Neural cell (in vitro differentiated cells): ENCODE results near the gene LHX2. TPM values are rescaled to one million over a fixed set of nuclear protein-coding genes. Genes with fewer than 3 reads are reported as not detected.
"Not testable (repeated sequence)": the region's sequence is repeated elsewhere in the genome, so short reads cannot be mapped to it uniquely, and the experiment has no call there.

Source experiments
- H2AFZ ChIP-seq: fragments of 200-600, 300-800 bp; sonication (generic), shearing (Covaris generic); 2 replicates; pipeline ENCODE4 v1.6.0; 2014; ENCODE audit warnings: low read depth, mild to moderate bottlenecking, antibody characterized with exemption, low read length, moderate library complexity
- H3F3A ChIP-seq: fragments of 200-600 bp; shearing (Covaris generic); 2 replicates; pipeline ENCODE4 v1.6.1; 2016; ENCODE audit warnings: mild to moderate bottlenecking, moderate library complexity, mixed read lengths, antibody characterized with exemption, low read length; ENCODE audit not compliant: insufficient read depth, poor library complexity, severe bottlenecking
- H3K27ac ChIP-seq: fragments of 200-600, 300-800 bp; sonication (generic), shearing (Covaris generic); 2 replicates; pipeline ENCODE4 v1.5.1; 2014; ENCODE audit warnings: mild to moderate bottlenecking, low read length, moderate library complexity
- H3K27me3 ChIP-seq: fragments of 300-800, 200-600 bp; sonication (generic), shearing (Covaris generic); 2 replicates; pipeline ENCODE4 v1.6.0; 2014; ENCODE audit warnings: mild to moderate bottlenecking, low read depth, low read length, moderate library complexity; ENCODE audit not compliant: insufficient read depth
- H3K36me3 ChIP-seq: fragments of 300-800, 200-600 bp; sonication (generic), shearing (Covaris generic); 2 replicates; pipeline ENCODE4 v1.5.1; 2014; ENCODE audit warnings: mild to moderate bottlenecking, antibody characterized with exemption, low read length, moderate library complexity; ENCODE audit not compliant: insufficient read depth
- H3K4me2 ChIP-seq: fragments of 300-800, 200-600 bp; sonication (generic), shearing (Covaris generic); 2 replicates; pipeline ENCODE4 v1.6.0; 2014; ENCODE audit warnings: mild to moderate bottlenecking, low read length
- H3K4me3 ChIP-seq: fragments of 300-800, 200-600 bp; sonication (generic), shearing (Covaris generic); 2 replicates; pipeline ENCODE4 v1.5.1; 2014; ENCODE audit warnings: mild to moderate bottlenecking, low read length, moderate library complexity
- H3K79me2 ChIP-seq: fragments of 200-600 bp; shearing (Covaris generic); replicated peaks from 2 replicates; pipeline ENCODE4 v1.6.0; 2014; ENCODE audit warnings: mild to moderate bottlenecking, low read length, moderate library complexity; ENCODE audit not compliant: insufficient read depth
- H3K9ac ChIP-seq: fragments of 300-800, 200-600 bp; sonication (generic), shearing (Covaris generic); 2 replicates; pipeline ENCODE4 v1.6.1; 2016; ENCODE audit warnings: mild to moderate bottlenecking, low read length, mixed read lengths
- H3K9me2 ChIP-seq: fragments of 200-600 bp; shearing (Covaris generic); 2 replicates; pipeline ENCODE4 v1.6.1; 2016; ENCODE audit warnings: mild to moderate bottlenecking, low read length, mixed read lengths; ENCODE audit not compliant: insufficient read depth
- H3K9me3 ChIP-seq: fragments of 200-600, 300-800 bp; sonication (generic), shearing (Covaris generic); 2 replicates; pipeline ENCODE4 v1.6.1; 2016; ENCODE audit warnings: mild to moderate bottlenecking, mixed run types, low read length, moderate library complexity, mixed read lengths
- H4K20me1 ChIP-seq: fragments of 200-600 bp; shearing (Covaris generic); 2 replicates; pipeline ENCODE4 v1.6.1; 2016; ENCODE audit warnings: mild to moderate bottlenecking, mixed run types; ENCODE audit not compliant: insufficient read depth
- EP300 ChIP-seq: fragments of 450-650 bp; conservative IDR thresholded peaks from 2 replicates; pipeline ENCODE4 v1.6.1; 2014; ENCODE audit warnings: antibody characterized with exemption, mild to moderate bottlenecking, moderate library complexity; ENCODE audit not compliant: poor library complexity, severe bottlenecking
- EZH2 ChIP-seq: fragments of 200-600, 300-800 bp; shearing (Covaris generic), sonication (generic); IDR thresholded peaks from 2 replicates; pipeline ENCODE4 v1.6.1; 2014; ENCODE audit warnings: antibody characterized with exemption, low read length, borderline replicate concordance, mild to moderate bottlenecking; ENCODE audit not compliant: insufficient read depth, poor library complexity, severe bottlenecking
- MXI1 ChIP-seq: fragments of 450-650 bp; conservative IDR thresholded peaks from 2 replicates; pipeline ENCODE4 v1.6.1; 2014; ENCODE audit warnings: antibody characterized with exemption, mild to moderate bottlenecking; ENCODE audit not compliant: poor library complexity, severe bottlenecking
- POLR2AphosphoS5 ChIP-seq: IDR thresholded peaks from 2 replicates; pipeline ENCODE4 v1.6.1; 2012
- RAD21 ChIP-seq: fragments of 450-650 bp; conservative IDR thresholded peaks from 2 replicates; pipeline ENCODE4 v1.6.1; 2014; ENCODE audit warnings: antibody characterized with exemption, mild to moderate bottlenecking, moderate library complexity
- SMC3 ChIP-seq: fragments of 450-650 bp; conservative IDR thresholded peaks from 2 replicates; pipeline ENCODE4 v1.6.1; 2014; ENCODE audit warnings: antibody characterized with exemption, mild to moderate bottlenecking, moderate library complexity; ENCODE audit not compliant: poor library complexity
- TAF1 ChIP-seq: IDR thresholded peaks from 2 replicates; pipeline ENCODE4 v1.6.1; 2012; ENCODE audit warnings: low read depth
- polyA plus RNA-seq: library from polyadenylated mRNA; depleted of rRNA; stranded (reverse); fragments of >200 nt; gene quantifications from 2 replicates; pipeline ENCODE4 v1.2.3, GENCODE V29; 2014
- TF ChIP-seq, protein P1 (sequence below): IDR thresholded peaks from 2 replicates; pipeline ENCODE4 v1.6.1; 2012; ENCODE audit warnings: borderline replicate concordance
- TF ChIP-seq, protein P2 (sequence below): fragments of 450-650 bp; IDR thresholded peaks from 2 replicates; pipeline ENCODE4 v1.5.1; 2014; ENCODE audit warnings: antibody characterized with exemption, mild to moderate bottlenecking, moderate library complexity; ENCODE audit not compliant: poor library complexity, severe bottlenecking

LHX2 gene
- polyA plus RNA-seq, 1 donor from 2014 or later, result 3.6 TPM

DNA sequence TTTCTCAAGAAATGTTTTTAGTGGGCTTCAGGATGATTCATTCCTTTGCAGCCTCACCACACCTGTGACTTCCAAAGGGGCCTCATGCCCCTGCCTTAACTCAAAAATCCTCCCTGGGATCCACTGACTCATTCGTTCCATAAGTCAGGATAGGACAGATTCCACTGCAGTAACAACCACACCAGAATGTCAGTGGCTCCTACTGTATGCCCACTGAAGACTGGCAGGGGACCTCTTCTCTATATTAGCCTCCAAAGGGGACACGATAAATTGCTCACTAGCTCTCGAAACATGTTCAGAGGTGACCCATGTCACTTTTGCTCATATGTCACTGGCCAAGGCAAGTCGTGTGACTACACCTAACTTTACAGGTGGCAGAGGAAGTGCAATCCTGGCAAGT lies 25.7 kb upstream of the LHX2 start:
- Histone ChIP-seq H4K20me1 (no peaks in the 10 kb centered on the region), H3F3A (no peaks in the 10 kb centered on the region), H3K9me2 (no peaks in the 10 kb centered on the region), H3K9ac (no peak overlapping the region), H3K36me3 (no peaks in the 10 kb centered on the region), H3K79me2 (no peaks in the 10 kb centered on the region), H3K4me3 (no peak overlapping the region), H3K9me3 (no peaks in the 10 kb centered on the region), H3K27me3 (no peaks in the 10 kb centered on the region), H3K4me2 (no peak overlapping the region), H3K27ac (no peak overlapping the region), H2AFZ (no peak overlapping the region)
- TF ChIP-seq EP300 (no peak), TAF1 (no peak), POLR2AphosphoS5 (no peak), EZH2 (no peak), MXI1 (no peak), RAD21 (no peak), SMC3 (no peak)
- TF ChIP-seq, protein P1, sequence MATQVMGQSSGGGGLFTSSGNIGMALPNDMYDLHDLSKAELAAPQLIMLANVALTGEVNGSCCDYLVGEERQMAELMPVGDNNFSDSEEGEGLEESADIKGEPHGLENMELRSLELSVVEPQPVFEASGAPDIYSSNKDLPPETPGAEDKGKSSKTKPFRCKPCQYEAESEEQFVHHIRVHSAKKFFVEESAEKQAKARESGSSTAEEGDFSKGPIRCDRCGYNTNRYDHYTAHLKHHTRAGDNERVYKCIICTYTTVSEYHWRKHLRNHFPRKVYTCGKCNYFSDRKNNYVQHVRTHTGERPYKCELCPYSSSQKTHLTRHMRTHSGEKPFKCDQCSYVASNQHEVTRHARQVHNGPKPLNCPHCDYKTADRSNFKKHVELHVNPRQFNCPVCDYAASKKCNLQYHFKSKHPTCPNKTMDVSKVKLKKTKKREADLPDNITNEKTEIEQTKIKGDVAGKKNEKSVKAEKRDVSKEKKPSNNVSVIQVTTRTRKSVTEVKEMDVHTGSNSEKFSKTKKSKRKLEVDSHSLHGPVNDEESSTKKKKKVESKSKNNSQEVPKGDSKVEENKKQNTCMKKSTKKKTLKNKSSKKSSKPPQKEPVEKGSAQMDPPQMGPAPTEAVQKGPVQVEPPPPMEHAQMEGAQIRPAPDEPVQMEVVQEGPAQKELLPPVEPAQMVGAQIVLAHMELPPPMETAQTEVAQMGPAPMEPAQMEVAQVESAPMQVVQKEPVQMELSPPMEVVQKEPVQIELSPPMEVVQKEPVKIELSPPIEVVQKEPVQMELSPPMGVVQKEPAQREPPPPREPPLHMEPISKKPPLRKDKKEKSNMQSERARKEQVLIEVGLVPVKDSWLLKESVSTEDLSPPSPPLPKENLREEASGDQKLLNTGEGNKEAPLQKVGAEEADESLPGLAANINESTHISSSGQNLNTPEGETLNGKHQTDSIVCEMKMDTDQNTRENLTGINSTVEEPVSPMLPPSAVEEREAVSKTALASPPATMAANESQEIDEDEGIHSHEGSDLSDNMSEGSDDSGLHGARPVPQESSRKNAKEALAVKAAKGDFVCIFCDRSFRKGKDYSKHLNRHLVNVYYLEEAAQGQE, result no peak
- TF ChIP-seq, protein P2, sequence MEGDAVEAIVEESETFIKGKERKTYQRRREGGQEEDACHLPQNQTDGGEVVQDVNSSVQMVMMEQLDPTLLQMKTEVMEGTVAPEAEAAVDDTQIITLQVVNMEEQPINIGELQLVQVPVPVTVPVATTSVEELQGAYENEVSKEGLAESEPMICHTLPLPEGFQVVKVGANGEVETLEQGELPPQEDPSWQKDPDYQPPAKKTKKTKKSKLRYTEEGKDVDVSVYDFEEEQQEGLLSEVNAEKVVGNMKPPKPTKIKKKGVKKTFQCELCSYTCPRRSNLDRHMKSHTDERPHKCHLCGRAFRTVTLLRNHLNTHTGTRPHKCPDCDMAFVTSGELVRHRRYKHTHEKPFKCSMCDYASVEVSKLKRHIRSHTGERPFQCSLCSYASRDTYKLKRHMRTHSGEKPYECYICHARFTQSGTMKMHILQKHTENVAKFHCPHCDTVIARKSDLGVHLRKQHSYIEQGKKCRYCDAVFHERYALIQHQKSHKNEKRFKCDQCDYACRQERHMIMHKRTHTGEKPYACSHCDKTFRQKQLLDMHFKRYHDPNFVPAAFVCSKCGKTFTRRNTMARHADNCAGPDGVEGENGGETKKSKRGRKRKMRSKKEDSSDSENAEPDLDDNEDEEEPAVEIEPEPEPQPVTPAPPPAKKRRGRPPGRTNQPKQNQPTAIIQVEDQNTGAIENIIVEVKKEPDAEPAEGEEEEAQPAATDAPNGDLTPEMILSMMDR, result no peak

DNA sequence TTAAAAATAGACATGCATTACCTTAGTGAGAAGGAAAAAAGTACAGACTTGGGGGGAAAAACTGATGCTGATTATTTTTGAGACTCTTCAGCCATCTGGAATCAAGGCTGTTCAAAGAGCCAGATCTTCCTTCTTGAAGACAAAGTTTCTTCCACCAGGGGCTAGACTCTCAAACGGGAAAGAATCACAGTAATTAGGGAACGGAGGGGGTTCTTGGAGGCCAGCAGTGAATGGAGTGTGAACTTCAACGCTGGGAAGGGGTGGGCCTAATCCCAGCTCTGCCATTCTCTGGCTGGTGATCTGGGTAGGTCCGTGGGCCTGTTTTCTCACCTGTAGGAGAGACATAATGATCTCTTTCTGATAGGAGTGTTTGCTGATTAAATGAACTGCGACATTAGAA lies 21.1 kb upstream of the LHX2 start:
- Histone ChIP-seq H2AFZ (no peak overlapping the region), H3K79me2 (no peaks in the 10 kb centered on the region), H3K9me3 (no peaks in the 10 kb centered on the region), H3K36me3 (no peaks in the 10 kb centered on the region), H3F3A (no peaks in the 10 kb centered on the region), H3K9ac (no peak overlapping the region), H3K4me2 (no peak overlapping the region), H3K9me2 (no peaks in the 10 kb centered on the region), H3K27ac (no peak overlapping the region), H3K4me3 (no peak overlapping the region), H3K27me3 (no peaks in the 10 kb centered on the region), H4K20me1 (no peaks in the 10 kb centered on the region)
- TF ChIP-seq POLR2AphosphoS5, result no peak
- TF ChIP-seq TAF1, result no peak
- no peak for TF ChIP-seq EP300
- no peak for TF ChIP-seq SMC3
- TF ChIP-seq, protein P2, result no peak
- TF ChIP-seq RAD21, result no peak
- TF ChIP-seq MXI1, result no peak
- no peak for TF ChIP-seq EZH2
- TF ChIP-seq, protein P1, result no peak

DNA sequence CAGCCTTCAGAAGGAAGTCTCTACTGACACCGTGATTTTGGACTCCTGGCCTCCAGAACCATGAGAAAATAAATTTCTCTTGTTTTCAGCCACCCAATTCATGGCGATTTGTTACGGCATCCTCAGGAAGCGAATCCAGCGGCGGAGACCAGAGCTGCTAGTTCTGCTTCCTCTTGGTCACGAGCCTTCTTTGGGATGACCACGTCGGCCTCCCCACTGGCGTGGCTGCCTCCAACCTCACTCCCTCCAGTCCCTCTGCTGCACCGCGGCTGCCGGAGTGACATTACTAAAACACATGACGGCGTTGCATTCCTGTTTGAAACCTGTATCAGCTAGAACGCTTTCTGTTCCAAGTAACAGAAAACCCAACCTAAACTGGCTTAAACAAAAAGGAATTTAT lies 18.9 kb upstream of the LHX2 start:
- H3K9me2 ChIP-seq, H3K9me3 ChIP-seq, H3K36me3 ChIP-seq, H3K4me3 ChIP-seq, H3K79me2 ChIP-seq, H4K20me1 ChIP-seq, H3K4me2 ChIP-seq, H3K27ac ChIP-seq, H3F3A ChIP-seq, H3K27me3 ChIP-seq, H2AFZ ChIP-seq, H3K9ac ChIP-seq: not testable (repeated sequence)
